HG02938 (cell line): ENCODE measurements around the gene NAPA.

Source experiments
- ATAC-seq: cut with Tn5 transposase; IDR thresholded peaks from one replicate; pipeline ENCODE4 v1.9.1; 2021; ENCODE audit warnings: mild to moderate bottlenecking, moderate library complexity; ENCODE audit not compliant: unreplicated experiment

Gene NAPA

DNA sequence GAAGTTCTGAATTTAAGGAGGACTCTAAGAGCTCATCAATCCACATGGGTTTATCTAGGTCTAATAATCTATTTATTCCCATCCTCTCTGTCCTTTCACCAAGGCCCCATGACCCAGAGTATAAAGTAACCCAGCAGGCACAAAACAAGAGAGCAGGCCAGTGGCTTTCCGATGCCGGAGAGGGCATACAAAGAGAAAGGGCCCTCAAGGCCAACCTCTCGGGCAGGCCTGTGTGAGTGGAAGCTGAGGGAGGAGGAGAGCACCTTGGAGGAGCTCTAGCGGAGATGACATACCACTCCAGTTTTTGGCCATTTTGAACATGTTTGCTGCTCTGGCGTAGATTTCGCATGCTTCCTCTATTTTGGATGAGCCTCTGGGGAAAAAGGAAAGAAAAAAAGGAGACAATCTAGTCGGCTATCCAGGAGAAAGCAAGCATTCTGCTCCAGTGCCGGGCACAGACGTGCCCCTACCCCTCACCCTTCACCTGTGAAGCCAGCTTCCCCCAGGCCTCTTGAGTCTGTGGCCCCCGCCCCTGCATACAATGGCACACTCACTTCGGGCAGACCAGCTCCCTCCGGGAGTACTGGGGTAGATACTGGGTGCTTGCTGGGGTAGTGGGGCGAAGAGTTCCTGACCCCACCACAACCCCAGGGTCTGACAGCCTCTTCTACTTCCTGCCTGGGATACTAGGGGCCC lies 11.6 kb downstream of the NAPA start:
- no peak for ATAC-seq

DNA sequence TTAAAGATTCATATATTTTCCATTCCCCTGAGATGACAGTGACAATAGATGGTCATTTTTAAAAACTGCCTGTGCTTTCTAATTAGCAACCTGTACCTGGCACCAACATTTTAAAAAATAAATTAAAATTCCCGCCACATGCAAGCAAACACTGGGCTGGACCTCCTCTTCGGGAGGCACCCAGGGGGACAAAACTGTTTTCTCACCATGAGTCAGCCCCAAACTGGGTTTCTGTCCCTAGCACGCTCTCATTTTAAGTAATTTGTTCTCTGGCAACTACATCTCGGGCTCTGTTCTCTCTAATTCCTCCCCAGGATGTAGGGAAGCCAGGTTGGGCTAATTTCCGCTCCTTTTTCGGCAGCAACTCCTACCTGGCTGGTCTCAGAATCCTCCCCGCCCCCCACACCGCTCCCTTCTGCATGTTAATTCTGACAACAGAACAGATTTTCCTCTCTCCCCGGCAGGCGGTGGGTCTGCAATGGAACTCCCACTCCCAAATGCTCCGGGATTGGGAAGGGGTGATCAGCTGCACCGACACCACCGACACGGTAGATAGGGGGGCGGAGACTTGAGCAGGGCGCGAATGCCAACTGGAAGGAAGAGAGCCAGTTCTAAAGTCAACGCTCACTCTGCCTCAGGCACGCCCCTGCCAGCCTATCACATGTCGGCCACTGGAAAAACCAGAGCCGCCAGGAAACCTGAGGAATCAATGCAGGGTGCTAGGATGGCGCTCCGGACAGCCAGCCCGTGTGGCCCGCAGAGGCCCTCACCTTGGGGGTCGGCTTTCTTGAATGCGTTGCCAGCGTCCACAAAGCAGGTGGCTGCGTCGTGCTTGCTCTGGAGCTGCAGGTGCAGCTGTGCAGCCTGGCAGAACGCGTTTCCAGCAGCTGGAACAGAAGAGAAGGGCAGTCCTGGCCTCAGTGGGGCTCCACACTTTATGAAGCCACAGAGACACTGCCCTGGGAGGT lies 14.7 kb downstream of the NAPA start:
- no peak for ATAC-seq

GRCh38 chr19:47499371-47499770 lies 15.5 kb downstream of the NAPA start:
- no peak for ATAC-seq

GRCh38 chr19:47498561-47498960 lies 16.3 kb downstream of the NAPA start:
- ATAC-seq = no peak

GRCh38 chr19:47497821-47498520 lies 16.9 kb downstream of the NAPA start:
- no peak for ATAC-seq

DNA sequence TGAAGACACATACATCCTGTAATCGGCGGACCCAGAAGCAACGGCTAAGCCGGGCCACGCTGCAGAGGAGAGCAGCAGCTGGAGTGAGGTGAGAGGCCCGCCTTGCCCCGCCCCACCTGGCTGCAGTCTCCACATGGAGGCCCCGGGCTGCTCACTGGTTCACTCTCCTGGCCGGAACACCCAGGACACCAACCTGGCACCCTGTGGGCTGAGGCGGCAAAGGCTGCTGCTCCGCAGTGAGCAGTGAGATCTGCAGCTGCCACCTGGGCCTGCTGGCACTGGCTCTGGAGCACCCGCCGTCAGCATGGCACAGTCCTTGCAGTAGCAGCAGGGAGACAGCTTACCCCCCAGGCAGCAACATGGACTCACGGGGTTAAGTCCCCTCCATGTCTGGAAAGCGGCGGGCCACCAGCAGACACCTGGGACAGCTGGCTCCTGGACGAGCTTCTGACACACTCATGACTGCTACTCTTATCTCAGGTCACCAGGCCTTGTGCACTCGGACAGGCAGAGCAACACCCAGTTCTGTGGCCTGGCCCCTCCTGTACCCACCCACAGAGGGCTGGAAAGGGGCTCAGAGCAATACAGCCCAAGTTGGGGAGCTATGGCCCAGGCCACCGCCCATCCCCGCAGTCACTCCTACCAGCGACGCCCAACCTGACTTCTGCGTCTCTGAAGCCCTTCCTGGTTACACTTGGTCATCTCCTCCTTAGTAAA lies 17.7 kb downstream of the NAPA start:
- no peak for ATAC-seq

GRCh38 chr19:47495478-47496372 lies 19.1 kb downstream of the NAPA start:
- no peak for ATAC-seq

- no peak for ATAC-seq
Measured at GRCh38 chr19:47494729-47495128, 20.1 kb downstream of the NAPA start.

- no peak for ATAC-seq
Measured at GRCh38 chr19:47494211-47494547, 20.7 kb downstream of the NAPA start.

DNA sequence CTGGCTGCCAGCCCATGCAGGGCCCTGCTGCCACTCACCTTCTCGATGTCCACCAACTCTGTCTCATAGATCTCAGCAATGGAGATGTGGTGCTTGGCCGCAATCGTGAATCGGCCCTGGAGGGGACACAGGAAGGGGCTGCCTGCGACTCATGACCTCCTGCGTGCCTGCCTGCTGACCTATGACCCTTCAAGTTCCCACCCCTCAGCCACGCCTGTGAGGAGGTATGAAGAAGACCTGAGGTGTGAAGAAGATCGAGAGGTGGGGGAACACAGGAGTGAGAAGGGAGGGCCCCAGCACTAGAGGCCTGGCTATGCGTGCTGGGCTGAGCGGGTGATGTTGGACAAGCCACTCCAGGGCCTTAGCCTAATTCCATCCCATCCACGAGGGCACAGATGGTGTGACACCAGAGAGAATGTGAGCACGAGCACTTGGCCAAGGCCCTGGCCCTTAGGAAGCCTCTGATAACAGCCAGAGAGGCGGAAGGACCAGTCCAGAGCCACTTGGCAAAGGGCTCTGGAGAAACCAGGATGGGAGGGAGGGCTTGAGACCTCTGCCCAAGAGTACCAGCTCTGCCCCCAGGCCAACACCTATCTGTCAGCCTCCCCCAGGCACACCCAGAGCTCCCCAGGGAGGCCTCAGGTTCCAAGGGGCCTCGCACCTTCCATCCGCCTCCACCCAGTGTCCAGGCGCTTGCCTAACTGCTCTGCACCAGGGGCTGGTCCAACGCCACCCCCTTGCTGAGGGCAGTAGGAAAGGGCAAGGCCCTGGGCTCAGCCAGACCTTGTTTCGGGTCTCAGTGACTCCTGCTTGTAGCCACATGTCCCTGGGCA lies 21.3 kb downstream of the NAPA start:
- ATAC-seq = no peak

DNA sequence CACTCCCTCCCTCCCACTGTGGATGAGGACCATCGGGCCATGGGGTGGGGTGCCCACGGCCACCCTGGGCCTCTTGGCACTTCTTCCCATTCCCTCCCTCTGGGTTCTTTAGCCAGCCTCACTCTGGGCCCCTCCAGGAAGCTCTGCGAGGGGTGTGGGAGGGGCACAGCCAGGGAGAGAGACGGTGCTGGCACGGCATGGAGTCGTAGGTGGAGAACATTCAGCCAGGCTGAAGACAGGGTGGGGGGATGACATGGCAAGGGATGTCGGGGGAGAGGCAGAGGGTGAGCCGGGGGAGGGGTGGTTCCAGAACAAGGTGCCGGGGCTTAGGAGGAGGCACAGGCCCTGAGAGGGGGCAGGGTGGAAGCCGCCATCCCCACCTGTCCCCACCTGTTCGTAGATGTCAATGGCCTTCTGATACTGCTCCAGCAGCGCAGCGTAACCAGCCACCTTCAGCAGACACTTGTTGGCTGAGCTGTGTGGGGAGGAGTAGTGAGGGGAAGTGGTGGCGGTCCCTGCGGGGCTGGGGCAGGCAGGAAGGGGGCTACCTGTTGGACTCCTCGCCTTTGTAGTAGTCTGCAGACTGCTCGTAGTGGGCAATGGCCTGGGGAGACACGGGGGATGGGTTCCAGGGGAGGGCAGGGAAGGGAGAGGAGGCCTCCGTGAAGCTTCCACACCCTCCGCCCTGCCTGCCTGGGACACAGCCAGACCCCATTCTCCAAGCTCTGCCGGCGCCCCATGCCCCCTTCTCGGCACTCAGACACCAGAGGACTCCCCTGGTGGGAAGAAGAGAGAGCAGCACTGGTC lies 22.1 kb downstream of the NAPA start:
- no peak for ATAC-seq

DNA sequence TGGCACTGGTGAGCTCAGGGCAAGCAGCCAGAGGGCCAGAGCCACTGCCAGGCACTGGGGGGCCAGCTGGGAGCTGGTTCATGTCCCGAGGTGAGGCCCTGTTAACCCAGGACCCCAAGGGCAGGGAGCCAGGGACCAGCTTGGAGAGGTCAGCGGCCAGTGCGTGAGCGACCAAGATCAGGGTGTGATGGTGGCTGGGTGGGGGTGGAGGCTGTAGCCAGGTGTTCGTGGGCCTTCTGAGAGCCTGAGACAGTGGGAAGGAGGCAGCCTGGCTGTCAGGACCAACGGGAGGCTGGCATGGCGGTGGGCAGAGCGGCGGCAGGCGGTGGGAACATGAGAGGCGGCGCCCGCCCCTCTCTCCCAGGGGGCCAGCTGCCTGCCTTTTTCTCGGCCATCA lies 22.7 kb downstream of the NAPA start:
- ATAC-seq = no peak

- ATAC-seq = no peak
Measured at GRCh38 chr19:47491358-47492136, 23.3 kb downstream of the NAPA start.

DNA sequence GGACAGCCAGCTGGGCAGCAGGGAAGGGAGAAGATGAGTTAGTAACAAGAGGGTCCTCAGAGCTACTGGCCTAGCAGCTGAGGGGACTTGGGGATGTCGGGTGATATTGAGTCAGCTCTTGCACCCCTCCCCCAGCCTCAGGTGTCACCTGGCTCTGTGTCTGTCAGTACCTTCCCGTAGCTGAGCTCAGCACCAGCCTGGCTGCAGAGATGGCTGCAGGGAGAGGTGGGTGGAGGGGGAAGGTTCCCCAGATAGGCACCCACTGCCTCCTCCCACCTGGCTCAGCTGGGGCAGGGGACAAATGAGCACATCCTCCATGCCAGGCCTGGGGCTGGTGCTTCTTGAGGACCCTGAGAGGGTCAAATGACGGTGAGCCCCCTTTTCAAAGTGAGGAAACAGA lies 24.0 kb downstream of the NAPA start:
- ATAC-seq = no peak

GRCh38 chr19:47490031-47490430 lies 24.8 kb downstream of the NAPA start:
- no peak for ATAC-seq

DNA sequence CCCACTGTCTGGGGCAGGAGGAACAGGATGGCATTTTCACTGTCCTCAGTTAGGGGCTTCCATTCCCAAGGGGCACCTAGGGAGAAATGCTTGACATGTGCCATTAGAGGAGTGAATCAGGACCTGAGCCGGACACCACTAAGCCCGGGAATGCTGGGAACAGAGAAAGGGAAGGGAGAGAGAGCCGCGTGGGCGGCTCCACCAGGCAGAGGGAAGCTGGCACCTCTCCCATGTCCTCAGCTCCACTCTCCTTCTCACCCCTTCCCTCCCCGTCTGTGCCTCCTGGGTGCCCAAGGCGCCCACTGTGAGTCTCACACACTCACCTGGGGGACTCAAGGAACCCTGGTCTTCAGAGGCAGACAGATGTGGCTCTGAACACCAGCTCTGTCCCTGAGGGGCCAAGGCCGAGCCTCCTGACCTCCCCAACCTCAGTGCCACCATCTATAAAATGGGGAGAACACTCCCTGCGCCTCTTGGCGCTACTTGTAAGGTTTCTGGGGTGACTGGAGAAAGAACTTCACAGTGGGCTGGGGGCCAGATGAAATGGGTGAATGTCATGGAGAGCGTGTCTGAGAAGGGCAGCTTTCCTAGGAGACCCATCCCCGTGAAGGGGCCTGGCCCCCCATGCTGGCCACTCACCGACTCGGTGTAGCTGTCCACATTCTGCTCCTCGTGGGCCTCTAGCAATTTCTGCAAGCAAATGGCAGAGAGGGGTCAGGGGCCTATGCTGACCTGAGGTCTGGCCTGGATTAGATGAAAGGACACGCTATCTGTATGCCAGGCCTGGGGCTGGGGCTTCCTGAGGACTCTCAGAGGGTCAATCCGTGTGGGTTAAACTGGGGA lies 25.6 kb downstream of the NAPA start:
- ATAC-seq = no peak
